ENCODE data around the gene RPE. TPM values are rescaled to one million over a fixed set of nuclear protein-coding genes. Genes with fewer than 3 reads are reported as not detected.

Gene RPE
- total RNA-seq, 1 experiment from 2014 or later, result 67.6 TPM

DNA sequence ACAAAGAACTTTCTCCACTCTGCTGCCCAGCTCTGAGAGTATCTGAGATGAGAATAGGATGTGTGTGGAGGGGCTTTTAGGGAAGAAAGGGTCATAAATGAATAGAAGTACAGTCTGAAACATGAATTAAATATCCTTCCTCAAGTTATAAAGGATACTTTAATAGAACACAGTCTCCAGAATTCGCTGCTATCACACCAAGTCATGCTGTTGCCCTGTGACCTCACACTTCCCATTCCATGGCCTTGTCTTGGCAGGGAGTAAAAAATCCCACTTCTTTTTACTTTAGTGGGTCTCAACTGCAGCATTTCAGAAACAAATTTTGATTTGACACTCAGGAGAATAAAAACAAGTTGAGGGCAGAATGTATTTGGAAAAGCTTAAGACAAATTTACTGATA, 3.8 kb upstream of the RPE start:
- Histone ChIP-seq H3K4me1 (ENCODE audit: control insufficient read depth in 1 of 2, insufficient read depth in 2 of 2, low read length in 2 of 2) (peaks cover 0 to 11% of the 10 kb centered on the region in 2 experiments; a peak in 3 of 4 replicates), H3K9me2 (ENCODE audit: insufficient read depth) (no peaks in the 10 kb centered on the region), H3K27me3 (ENCODE audit: insufficient read depth, low read length) (no peaks in the 10 kb centered on the region), H4K20me1 (ENCODE audit: insufficient read depth) (peaks cover under 1% of the 10 kb centered on the region; the same call in 1 of the 2 replicates), H3K9me3 (ENCODE audit: control insufficient read depth in 1 of 2, insufficient read depth in 1 of 2, low read depth in 1 of 2, low read length in 2 of 2) (no peaks in the 10 kb centered on the region), H3K36me3 (ENCODE audit: control insufficient read depth in 1 of 2, insufficient read depth in 2 of 2, low read length in 2 of 2) (no peaks in the 10 kb centered on the region; a peak in 1 of 4 replicates), H3K4me3 (replicated peaks in 1 of 2; ENCODE audit: low read depth in 1 of 2, low read length in 2 of 2) (no peak overlapping the region), H2AFZ (ENCODE audit: low read depth, low read length, poor library complexity, severe bottlenecking) (no peak overlapping the region), H3K4me2 (ENCODE audit: low read length) (no peak overlapping the region), H3K79me2 (ENCODE audit: insufficient read depth, low read length) (peaks cover 12% of the 10 kb centered on the region), H3K9ac (ENCODE audit: low read length) (no peak overlapping the region), H3K27ac (ENCODE audit: low read depth, low read length) (no peak overlapping the region)
- ChIA-PET CTCF (no interaction called here), POLR2A (no interaction called here), RAD21 (ENCODE audit: low non-redundant PET in 1 of 2, low total read pairs in 2 of 2, uncharacterized antibody in 2 of 2, unreplicated experiment in 2 of 2) (no interaction called here)
- ATAC-seq, result no peak
- intact Hi-C loops (cut with micrococcal nuclease), result no loop called here
- no peak for DNase-seq (ENCODE audit: low read depth, low spot score)
- no TSS peak for BruUV-seq (replicated peaks)
- no peak for TF ChIP-seq RAD21 (IDR thresholded peaks at IDR 0.05; ENCODE audit: low read depth)
- TF ChIP-seq, protein P1, sequence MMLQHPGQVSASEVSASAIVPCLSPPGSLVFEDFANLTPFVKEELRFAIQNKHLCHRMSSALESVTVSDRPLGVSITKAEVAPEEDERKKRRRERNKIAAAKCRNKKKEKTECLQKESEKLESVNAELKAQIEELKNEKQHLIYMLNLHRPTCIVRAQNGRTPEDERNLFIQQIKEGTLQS (IDR thresholded peaks at IDR 0.05), result no peak
- TF ChIP-seq ZFX (IDR thresholded peaks at IDR 0.05), result no peak
- no peak for TF ChIP-seq SRF (IDR thresholded peaks at IDR 0.05; ENCODE audit: low read depth)

DNA sequence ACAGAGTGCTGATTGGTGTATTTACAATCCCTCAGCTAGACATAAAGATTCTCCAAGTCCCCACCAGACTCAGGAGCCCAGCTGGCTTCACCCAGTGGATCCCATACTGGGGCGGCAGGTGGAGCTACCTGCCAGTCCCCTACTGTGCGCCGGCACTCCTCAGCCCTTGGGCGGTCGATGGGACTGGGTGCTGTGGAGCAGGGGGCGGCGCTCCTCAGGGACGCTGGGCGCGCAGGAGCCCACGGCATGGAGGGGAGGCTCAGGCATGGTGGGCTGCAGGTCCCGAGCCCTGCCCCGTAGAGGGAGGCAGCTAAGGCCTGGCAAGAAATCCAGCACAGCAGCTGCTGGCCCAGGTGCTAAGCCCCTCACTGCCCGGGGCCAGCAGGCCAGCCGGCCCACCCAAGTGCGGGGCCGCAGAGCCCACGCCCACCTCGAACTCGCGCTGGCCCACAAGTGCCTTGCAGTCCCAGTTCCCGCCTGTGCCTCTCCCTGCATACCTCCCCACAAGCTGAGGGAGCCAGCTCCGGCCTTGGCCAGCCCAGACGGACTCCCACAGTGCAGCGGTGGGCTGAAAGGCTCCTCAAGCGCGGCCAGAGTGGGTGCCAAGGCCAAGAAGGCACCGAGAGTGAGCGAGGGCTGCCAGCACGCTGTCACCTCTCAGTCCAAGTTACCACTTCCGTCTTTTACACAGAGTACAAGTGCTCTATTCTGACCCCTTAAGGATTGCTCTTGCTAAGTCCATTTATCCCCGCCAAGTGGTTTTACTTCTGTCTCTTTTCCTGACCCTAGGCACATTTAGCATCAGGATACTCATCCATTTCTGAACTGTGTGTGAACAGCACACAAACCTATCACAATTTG, 1.7 kb upstream of the RPE start:
- Histone ChIP-seq H3K4me1 (ENCODE audit: control insufficient read depth in 1 of 2, insufficient read depth in 2 of 2, low read length in 2 of 2) (peaks cover 4 to 19% of the 10 kb centered on the region in 2 experiments; a peak in 3 of 4 replicates), H3K4me2 (ENCODE audit: low read length) (no peak overlapping the region), H3K27ac (ENCODE audit: low read depth, low read length) (no peak overlapping the region), H4K20me1 (ENCODE audit: insufficient read depth) (peaks cover 7% of the 10 kb centered on the region; the same call in 1 of the 2 replicates), H3K27me3 (ENCODE audit: insufficient read depth, low read length) (no peaks in the 10 kb centered on the region), H3K79me2 (ENCODE audit: insufficient read depth, low read length) (peaks cover 33% of the 10 kb centered on the region), H3K4me3 (replicated peaks in 1 of 2; ENCODE audit: low read depth in 1 of 2, low read length in 2 of 2) (no peak overlapping the region), H3K9me3 (ENCODE audit: control insufficient read depth in 1 of 2, insufficient read depth in 1 of 2, low read depth in 1 of 2, low read length in 2 of 2) (no peaks in the 10 kb centered on the region), H3K36me3 (ENCODE audit: control insufficient read depth in 1 of 2, insufficient read depth in 2 of 2, low read length in 2 of 2) (no peaks in the 10 kb centered on the region; a peak in 1 of 4 replicates), H3K9ac (ENCODE audit: low read length) (no peak overlapping the region), H2AFZ (ENCODE audit: low read depth, low read length, poor library complexity, severe bottlenecking) (no peak overlapping the region), H3K9me2 (ENCODE audit: insufficient read depth) (no peaks in the 10 kb centered on the region)
- ChIA-PET POLR2A (no interaction called here), RAD21 (ENCODE audit: low non-redundant PET in 1 of 2, low total read pairs in 2 of 2, uncharacterized antibody in 2 of 2, unreplicated experiment in 2 of 2) (no interaction called here), CTCF (no interaction called here)
- TF ChIP-seq MAX (IDR thresholded peaks at IDR 0.05) (no peak), YY1 (IDR thresholded peaks at IDR 0.05; ENCODE audit: extremely low read depth, insufficient replicate concordance, low read depth, low read length) (no peak), POLR2A (IDR thresholded peaks at IDR 0.05; ENCODE audit: borderline replicate concordance, extremely low read depth, insufficient read depth, insufficient read length) (no peak), JUND (IDR thresholded peaks at IDR 0.05) (no peak), EZH2 (IDR thresholded peaks at IDR 0.05) (no peak), RAD21 (IDR thresholded peaks at IDR 0.05; ENCODE audit: low read depth) (no peak), TCF7L2 (IDR thresholded peaks at IDR 0.05; ENCODE audit: borderline replicate concordance, extremely low read depth, insufficient read depth, insufficient read length) (no peak), SP1 (IDR thresholded peaks at IDR 0.05; ENCODE audit: low read depth) (no peak), ZFX (IDR thresholded peaks at IDR 0.05) (no peak)
- TF ChIP-seq, protein P2, sequence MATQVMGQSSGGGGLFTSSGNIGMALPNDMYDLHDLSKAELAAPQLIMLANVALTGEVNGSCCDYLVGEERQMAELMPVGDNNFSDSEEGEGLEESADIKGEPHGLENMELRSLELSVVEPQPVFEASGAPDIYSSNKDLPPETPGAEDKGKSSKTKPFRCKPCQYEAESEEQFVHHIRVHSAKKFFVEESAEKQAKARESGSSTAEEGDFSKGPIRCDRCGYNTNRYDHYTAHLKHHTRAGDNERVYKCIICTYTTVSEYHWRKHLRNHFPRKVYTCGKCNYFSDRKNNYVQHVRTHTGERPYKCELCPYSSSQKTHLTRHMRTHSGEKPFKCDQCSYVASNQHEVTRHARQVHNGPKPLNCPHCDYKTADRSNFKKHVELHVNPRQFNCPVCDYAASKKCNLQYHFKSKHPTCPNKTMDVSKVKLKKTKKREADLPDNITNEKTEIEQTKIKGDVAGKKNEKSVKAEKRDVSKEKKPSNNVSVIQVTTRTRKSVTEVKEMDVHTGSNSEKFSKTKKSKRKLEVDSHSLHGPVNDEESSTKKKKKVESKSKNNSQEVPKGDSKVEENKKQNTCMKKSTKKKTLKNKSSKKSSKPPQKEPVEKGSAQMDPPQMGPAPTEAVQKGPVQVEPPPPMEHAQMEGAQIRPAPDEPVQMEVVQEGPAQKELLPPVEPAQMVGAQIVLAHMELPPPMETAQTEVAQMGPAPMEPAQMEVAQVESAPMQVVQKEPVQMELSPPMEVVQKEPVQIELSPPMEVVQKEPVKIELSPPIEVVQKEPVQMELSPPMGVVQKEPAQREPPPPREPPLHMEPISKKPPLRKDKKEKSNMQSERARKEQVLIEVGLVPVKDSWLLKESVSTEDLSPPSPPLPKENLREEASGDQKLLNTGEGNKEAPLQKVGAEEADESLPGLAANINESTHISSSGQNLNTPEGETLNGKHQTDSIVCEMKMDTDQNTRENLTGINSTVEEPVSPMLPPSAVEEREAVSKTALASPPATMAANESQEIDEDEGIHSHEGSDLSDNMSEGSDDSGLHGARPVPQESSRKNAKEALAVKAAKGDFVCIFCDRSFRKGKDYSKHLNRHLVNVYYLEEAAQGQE (IDR thresholded peaks at IDR 0.05; ENCODE audit: low read depth), result no peak
- DNase-seq (ENCODE audit: low read depth, low spot score) (no peak), ATAC-seq (no peak)
- intact Hi-C loops (cut with micrococcal nuclease), result loop anchor here (5.0 kb wide), 1 partner anchor 172 kb away; the partner anchor contains the start of gene KANSL1L
- no TSS peak for BruUV-seq (replicated peaks)

Measured in HCT116 (cell line).